Astrocyte of the cerebellum (primary cell): Measurements from ENCODE around the gene B3GALT4.
A peak's percentile ranks its signal among the peaks of the same experiment; 100 is the strongest.
"Not testable (repeated sequence)": the region's sequence is repeated elsewhere in the genome, so short reads cannot be mapped to it uniquely, and the experiment has no call there.

Experiments used
- DNase-seq: peaks from one replicate; pipeline ENCODE4 v3.0.0-alpha.2; 2011; ENCODE audit warnings: low read depth
- H3K4me3 ChIP-seq: 2 replicates; pipeline ENCODE4 v1.5.1; 2011; ENCODE audit warnings: mild to moderate bottlenecking, low read depth, low read length, moderate library complexity
- in situ Hi-C: cut with HindIII; loops from 2 replicates; pipeline ENCODE4 v1.10.0; 2017; ENCODE audit warnings: low sequenced_read_pairs
- TF ChIP-seq, protein P1 (sequence below): IDR thresholded peaks from 2 replicates; pipeline ENCODE4 v1.5.1; 2012; ENCODE audit warnings: low read length, low read depth, moderate library complexity, mild to moderate bottlenecking; ENCODE audit errors: missing control alignments

Gene B3GALT4

DNA sequence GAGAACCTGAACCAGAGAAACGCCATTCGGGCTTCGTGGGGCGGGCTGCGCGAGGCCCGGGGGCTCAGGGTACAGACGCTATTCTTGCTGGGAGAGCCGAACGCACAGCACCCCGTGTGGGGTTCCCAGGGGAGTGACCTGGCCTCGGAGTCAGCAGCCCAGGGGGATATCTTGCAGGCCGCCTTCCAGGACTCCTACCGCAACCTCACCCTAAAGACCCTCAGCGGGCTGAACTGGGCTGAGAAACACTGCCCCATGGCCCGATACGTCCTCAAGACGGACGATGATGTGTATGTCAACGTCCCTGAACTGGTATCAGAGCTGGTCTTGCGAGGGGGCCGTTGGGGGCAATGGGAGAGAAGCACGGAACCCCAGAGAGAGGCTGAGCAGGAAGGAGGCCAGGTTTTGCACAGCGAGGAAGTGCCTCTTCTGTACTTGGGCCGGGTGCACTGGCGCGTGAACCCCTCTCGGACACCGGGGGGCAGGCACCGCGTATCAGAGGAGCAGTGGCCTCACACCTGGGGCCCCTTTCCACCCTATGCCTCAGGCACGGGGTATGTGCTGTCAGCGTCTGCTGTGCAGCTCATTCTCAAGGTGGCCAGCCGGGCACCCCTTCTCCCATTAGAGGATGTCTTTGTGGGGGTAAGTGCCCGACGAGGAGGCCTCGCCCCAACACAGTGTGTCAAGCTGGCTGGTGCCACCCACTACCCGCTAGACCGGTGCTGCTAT lies 904 bp downstream of the B3GALT4 start:
- TF ChIP-seq, protein P1, sequence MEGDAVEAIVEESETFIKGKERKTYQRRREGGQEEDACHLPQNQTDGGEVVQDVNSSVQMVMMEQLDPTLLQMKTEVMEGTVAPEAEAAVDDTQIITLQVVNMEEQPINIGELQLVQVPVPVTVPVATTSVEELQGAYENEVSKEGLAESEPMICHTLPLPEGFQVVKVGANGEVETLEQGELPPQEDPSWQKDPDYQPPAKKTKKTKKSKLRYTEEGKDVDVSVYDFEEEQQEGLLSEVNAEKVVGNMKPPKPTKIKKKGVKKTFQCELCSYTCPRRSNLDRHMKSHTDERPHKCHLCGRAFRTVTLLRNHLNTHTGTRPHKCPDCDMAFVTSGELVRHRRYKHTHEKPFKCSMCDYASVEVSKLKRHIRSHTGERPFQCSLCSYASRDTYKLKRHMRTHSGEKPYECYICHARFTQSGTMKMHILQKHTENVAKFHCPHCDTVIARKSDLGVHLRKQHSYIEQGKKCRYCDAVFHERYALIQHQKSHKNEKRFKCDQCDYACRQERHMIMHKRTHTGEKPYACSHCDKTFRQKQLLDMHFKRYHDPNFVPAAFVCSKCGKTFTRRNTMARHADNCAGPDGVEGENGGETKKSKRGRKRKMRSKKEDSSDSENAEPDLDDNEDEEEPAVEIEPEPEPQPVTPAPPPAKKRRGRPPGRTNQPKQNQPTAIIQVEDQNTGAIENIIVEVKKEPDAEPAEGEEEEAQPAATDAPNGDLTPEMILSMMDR, result no peak
- DNase-seq, result no peak
- in situ Hi-C loops, result no loop called here
- peak overlapping the region; percentile 54 for H3K4me3 ChIP-seq

DNA sequence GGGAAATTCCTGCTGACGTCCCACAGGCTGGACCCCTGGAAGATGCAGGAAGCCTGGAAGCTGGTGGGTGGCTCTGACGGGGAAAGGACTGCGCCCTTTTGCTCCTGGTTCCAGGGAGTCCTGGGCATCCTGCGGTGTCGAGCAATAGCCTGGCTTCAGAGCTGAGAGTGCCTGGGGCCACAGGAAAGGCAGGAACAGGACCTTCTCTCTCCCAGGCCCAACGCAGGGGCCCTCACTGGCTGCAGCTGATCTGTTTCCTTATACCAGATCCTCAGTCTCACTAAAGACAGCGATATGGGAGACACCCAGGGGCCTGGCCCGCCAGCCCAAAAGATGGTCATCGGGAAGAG lies 1.4 kb downstream of the B3GALT4 start:
- TF ChIP-seq, protein P1, result no peak
- H3K4me3 ChIP-seq, result no peak overlapping the region
- in situ Hi-C loops, result no loop called here
- no peak for DNase-seq

DNA sequence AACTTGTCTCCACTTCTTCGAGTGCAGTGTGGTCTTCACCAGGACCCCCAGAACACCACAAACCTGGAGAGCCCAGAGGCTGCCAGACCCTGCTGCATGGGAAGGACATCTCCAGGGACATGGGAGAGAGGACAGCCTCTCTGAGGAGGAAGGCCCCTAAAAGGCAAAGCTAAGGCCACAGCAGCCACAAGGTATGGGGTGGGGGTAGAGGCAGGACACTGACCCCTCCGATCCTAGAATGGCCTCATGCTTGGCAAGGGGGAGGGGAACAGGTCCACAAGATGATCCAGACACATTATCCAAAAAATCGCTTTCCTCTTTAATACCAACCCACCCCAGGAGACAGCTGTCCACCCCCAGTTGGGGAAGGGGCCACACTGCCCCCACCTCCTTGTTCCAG lies 1.9 kb downstream of the B3GALT4 start:
- TF ChIP-seq, protein P1, result no peak
- no peak for DNase-seq
- in situ Hi-C loops, result no loop called here
- no peak overlapping the region for H3K4me3 ChIP-seq

DNA sequence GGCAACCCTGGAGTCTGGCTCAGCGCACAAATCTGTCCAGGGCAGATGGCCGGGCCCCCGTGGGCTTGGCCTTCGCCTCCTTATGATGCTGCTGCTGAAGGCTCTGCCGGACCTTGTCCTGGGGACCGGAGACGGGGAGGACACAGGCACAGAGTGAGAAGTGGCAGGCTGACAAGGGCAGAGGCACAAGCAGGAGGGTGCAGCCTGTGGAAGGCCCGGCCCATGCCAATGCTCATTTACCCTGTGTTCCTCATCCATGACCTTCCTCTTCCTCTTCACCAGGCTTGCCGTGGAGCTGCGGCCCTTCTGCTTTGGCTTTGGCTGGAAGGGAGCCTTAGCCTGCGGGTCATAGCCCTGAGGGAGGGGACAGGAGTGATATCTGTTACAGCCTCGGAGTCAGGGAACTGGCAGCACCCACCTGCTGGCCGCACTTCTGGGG lies 2.4 kb downstream of the B3GALT4 start:
- TF ChIP-seq, protein P1, result no peak
- in situ Hi-C loops, result no loop called here
- no peak overlapping the region for H3K4me3 ChIP-seq
- DNase-seq, result no peak

DNA sequence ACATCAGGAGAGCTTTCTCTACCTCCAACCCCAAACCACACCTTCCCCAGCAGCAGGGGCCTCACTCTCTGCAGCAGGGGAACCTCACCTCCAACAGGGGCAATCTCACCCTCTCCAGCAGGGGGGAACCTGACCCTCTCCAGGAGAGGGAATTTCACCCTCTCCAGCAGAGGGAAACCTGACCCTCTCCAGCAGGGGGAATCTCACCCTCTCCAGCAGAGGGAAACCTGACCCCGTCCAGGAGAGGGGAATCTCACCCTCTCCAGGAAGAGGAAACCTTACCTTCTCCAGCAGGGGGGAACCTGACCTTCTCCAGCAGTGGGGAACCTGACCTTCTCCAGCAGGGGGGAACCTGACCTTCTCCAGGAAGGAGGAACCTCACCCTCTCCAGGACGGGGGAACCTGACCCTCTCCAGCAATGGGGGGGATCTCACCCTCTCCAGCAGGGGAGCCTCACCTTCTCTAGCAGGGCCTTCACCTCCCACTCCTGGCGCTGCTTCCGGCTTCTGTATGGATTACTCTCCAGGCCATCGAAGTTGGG lies 3.1 kb downstream of the B3GALT4 start:
- H3K4me3 ChIP-seq, result no peak overlapping the region
- TF ChIP-seq, protein P1, result peak; percentile 68
- DNase-seq, result no peak
- in situ Hi-C loops, result no loop called here

DNA sequence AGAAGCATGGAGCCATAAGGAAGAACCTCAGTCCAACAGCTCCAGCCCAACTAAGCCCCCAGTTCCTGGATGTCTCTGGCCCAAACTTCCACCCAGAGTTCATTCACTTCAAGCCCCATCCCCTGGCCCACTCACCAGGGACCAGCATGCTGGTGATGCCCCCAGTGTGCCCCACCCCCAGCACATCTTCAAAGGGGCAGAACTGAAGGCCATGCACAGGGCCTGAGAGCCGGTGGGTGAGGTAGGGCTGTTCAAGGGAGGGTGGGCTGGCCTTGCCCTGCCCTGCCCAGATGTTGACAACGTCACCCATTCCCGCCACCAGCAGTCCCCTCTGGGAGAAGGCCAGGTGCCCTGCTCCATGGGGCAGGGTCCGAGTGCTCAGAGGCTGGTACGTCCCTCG lies 3.6 kb downstream of the B3GALT4 start:
- TF ChIP-seq, protein P1, result no peak
- H3K4me3 ChIP-seq, result no peak overlapping the region
- no peak for DNase-seq
- in situ Hi-C loops, result no loop called here

DNA sequence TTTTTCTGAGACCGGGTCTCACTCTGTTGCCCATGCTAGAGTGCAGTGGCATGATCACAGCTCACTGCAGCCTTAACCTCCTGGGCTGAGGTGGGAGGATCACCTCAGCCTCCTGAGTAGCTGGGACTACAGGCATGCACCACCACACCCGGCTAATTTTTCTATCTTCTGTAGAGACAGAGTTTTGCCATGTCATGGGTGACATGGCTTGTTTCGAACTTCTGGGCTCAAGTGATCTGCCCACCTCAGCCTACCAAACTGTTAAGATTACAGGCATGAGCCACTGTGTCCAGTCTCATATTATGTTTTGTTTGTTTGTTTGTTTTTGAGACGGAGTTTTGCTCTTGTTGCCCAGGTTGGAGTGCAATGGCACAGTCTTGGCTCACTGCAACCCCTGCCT lies 8.3 kb downstream of the B3GALT4 start:
- H3K4me3 ChIP-seq, DNase-seq, in situ Hi-C loops: not testable (repeated sequence)
